Measurements from ENCODE around the gene MACROD2.

The MACROD2 gene

DNA sequence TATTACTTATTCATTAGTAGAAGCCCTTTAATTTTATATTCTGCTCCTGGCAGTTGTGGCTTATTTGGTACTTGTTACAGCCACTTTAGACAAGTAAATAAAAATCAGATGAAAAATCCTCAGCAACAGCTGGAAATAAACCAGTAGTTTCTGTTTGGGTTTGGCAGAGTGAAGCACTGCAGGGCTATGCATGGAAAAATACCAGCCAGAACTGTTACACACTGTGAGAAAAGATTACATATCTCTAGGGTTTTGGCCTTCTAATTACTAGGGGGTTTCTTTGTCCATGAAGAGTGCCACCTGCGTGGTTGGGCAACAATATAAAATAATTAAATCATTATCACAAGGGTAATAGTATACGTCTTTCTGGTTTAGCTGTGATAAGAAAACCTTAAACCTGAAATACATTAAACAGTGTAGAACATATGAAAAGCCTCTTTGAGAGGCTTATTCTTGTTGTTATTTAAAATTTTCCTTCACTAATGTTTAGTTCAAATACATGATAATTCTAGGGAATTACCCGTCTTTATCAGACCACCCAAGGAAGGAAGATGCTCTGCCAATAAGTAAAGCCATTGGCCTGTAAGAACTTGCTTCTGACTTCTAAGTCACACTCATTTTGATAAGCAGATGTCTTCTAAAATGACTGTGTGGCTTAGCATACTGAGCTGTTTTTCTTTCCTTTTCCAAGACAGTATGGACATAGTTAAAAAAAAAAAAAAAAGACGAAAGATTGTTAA, 662.1 kb downstream of the MACROD2 start:
- TF ChIP-seq, protein P1, sequence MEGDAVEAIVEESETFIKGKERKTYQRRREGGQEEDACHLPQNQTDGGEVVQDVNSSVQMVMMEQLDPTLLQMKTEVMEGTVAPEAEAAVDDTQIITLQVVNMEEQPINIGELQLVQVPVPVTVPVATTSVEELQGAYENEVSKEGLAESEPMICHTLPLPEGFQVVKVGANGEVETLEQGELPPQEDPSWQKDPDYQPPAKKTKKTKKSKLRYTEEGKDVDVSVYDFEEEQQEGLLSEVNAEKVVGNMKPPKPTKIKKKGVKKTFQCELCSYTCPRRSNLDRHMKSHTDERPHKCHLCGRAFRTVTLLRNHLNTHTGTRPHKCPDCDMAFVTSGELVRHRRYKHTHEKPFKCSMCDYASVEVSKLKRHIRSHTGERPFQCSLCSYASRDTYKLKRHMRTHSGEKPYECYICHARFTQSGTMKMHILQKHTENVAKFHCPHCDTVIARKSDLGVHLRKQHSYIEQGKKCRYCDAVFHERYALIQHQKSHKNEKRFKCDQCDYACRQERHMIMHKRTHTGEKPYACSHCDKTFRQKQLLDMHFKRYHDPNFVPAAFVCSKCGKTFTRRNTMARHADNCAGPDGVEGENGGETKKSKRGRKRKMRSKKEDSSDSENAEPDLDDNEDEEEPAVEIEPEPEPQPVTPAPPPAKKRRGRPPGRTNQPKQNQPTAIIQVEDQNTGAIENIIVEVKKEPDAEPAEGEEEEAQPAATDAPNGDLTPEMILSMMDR (conservative IDR thresholded peaks at IDR 0.05; ENCODE audit: low read length), result no peak
- DNase-seq (ENCODE audit: low read depth), result no peak
- no peak overlapping the region for H3K4me3 ChIP-seq (ENCODE audit: low read length)

DNA sequence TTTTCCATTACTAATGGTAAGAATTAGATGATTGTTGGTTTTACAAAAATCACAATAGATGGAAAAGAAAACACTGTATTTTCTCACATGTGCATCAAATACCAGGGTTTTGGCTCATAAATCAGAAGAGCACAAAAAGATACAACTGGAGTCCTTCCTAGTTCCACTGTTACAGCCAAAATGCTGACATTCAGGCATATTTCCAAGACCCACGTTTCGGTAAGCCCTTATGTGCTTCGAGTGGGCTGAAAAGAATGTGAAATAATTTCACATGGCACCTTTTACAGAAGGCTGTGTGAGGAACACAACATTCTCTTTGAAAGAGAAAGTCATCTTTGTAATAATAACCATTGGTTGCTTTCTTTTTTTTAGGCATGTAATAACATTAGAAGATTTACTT, 668.8 kb downstream of the MACROD2 start:
- no peak overlapping the region for H3K4me3 ChIP-seq (ENCODE audit: low read length)
- no peak for DNase-seq (ENCODE audit: low read depth)
- TF ChIP-seq, protein P1 (conservative IDR thresholded peaks at IDR 0.05; ENCODE audit: low read length), result no peak

DNA sequence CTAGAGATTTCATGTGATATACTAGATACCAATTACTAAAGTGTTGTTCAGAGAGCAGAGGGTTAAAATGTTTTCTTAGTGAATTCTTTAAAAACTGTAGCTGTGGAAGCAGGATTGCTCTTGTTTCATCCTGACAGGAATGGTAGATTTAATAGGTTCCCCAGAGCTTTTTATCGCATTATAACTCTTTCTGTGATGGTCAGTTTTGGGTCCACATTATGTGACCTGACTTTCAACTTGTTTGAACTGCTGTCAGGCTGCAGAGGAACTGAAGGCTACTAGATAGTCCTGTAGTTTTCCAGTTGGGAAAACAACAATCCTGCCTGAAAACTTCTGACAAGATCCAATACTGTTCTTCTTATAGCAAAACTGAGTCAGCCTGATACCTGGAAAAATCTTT, 671.4 kb downstream of the MACROD2 start:
- DNase-seq (ENCODE audit: low read depth), result no peak
- TF ChIP-seq, protein P1 (conservative IDR thresholded peaks at IDR 0.05; ENCODE audit: low read length), result no peak
- H3K4me3 ChIP-seq (ENCODE audit: low read length), result no peak overlapping the region

- TF ChIP-seq, protein P1 (conservative IDR thresholded peaks at IDR 0.05; ENCODE audit: low read length), result no peak
- no peak overlapping the region for H3K4me3 ChIP-seq (ENCODE audit: low read length)
- DNase-seq (ENCODE audit: low read depth), result no peak
Measured at GRCh38 chr20:14667226-14667625, 671.9 kb downstream of the MACROD2 start.

GRCh38 chr20:14672066-14672465, 676.8 kb downstream of the MACROD2 start:
- no peak for DNase-seq (ENCODE audit: low read depth)
- TF ChIP-seq, protein P1 (conservative IDR thresholded peaks at IDR 0.05; ENCODE audit: low read length), result no peak

DNA sequence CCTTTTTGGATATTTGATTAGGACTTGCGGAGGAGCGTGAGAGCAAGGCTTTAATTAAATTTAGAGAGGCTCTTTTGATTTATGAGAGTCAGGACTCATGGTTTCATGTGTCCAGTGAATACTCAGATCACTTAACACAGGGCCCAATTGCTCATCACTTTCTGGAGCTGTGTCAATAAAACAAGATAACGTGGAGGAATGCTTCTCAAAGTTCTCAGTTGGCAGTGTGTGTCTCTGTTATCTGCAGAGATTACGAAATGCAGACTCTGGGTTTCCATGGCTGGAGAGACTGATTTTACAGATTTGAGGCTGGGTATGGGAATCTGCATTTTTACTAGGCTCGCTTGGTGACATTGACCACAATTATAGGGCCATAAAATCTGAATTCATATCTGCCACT, 677.8 kb downstream of the MACROD2 start:
- no peak for DNase-seq (ENCODE audit: low read depth)
- TF ChIP-seq, protein P1 (conservative IDR thresholded peaks at IDR 0.05; ENCODE audit: low read length), result no peak
- H3K4me3 ChIP-seq (ENCODE audit: low read length), result no peak overlapping the region

More at GRCh38 chr20:14672066-14672465, 676.8 kb downstream of the MACROD2 start:
- no peak overlapping the region for H3K4me3 ChIP-seq (ENCODE audit: low read length)

- no peak overlapping the region for H3K4me3 ChIP-seq (ENCODE audit: low read length)
- TF ChIP-seq, protein P1 (conservative IDR thresholded peaks at IDR 0.05; ENCODE audit: low read length), result no peak
- no peak for DNase-seq (ENCODE audit: low read depth)
Measured at GRCh38 chr20:14677455-14677854, 682.1 kb downstream of the MACROD2 start.
